GM12891 (cell line): ENCODE results near the gene BBC3.

Experiments used
- PAX5 ChIP-seq: IDR thresholded peaks from 2 replicates; pipeline ENCODE4 v1.6.1; 2011; ENCODE audit warnings: low read length, moderate library complexity, mild to moderate bottlenecking; ENCODE audit not compliant: insufficient read depth, severe bottlenecking
- POLR2A ChIP-seq: IDR thresholded peaks from 2 replicates; pipeline ENCODE4 v1.6.1; 2011; ENCODE audit warnings: low read depth, low read length, control low read depth
- POLR2AphosphoS5 ChIP-seq: IDR thresholded peaks from 2 replicates; pipeline ENCODE4 v1.6.1; 2011; ENCODE audit warnings: low read depth, low read length, control low read depth

DNA sequence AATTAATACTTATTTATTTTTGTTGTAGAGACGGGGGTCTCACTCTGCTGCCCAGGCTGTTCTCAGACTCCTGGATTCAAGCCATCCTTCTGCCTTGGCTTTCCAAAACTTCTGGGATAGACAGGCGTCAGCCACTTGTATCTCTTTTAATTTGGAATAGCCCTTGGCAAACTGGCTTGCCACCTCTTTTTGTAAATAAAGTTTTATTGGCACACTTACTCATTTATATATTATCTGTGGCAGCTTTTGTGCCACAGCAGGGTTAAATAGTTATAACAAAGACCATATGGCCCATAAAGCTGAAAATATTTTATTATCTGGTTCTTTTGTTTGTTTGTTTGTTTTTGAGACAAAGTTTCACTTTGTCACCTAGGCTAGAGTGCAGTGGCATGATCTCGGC lies 30.5 kb downstream of the BBC3 start:
- TF ChIP-seq POLR2AphosphoS5 (no peak), POLR2A (no peak), PAX5 (no peak)
